NCI-H1694 (cell line): ENCODE data around the gene SELENOI.
"Not testable (repeated sequence)": the region's sequence is repeated elsewhere in the genome, so short reads cannot be mapped to it uniquely, and the experiment has no call there.

Experiments
- DNase-seq: peaks from one replicate; lab custom pipeline; 2025; lab: John Stamatoyannopoulos, UW

Gene SELENOI

DNA sequence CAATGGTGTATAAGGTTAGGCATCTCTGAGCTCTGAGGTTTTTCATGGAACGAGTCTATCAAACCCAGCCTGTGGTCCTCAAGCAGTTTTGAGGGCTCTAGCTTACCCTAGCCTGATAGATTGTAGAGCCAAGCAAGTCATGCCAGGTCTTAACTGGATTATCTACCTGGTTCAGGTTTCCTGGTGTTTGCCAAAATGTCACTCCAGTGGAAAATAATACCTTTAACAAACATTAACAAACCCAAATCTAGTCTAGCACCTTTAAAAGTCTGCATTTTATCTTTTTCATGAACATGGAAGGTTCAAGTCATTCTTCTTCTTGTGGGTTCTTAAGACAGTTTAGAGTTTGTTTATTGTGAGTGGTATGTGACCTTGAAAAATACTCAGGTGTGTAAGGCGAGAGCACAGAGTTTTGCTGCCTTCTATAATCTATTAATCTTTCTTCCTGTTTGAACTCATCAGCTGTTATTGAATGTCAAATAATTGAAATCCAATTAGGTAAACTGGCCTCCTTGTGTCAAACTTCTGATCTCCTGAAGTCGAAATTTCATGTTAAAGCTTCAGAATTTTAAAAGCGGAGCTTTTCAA lies 14.0 kb downstream of the SELENOI start:
- no peak for DNase-seq

- no peak for DNase-seq
Measured at GRCh38 chr2:26363323-26363722, 17.4 kb downstream of the SELENOI start.

- no peak for DNase-seq
Measured at GRCh38 chr2:26363958-26364357, 18.0 kb downstream of the SELENOI start.

DNA sequence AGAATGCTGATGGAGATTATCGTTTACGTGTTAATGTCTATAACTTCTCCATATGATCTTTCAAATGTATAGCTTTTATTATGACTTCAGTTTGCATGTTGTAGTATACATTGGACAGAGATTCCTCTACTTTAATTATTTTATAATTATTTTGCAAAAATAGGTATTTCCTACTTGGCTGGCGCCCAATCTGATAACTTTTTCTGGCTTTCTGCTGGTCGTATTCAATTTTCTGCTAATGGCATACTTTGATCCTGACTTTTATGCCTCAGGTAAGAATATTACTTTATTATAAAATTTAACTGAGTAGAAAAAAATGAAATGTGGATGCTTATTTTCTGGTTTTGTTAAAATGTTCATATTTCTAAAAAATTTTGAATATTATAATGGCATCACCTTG lies 18.7 kb downstream of the SELENOI start:
- DNase-seq, result no peak

GRCh38 chr2:26366957-26367356 lies 21.0 kb downstream of the SELENOI start:
- DNase-seq, result no peak

GRCh38 chr2:26369664-26370063 lies 23.7 kb downstream of the SELENOI start:
- not testable (repeated sequence) for DNase-seq

- DNase-seq, result not testable (repeated sequence)
Measured at GRCh38 chr2:26370909-26371308, 25.0 kb downstream of the SELENOI start.

- no peak for DNase-seq
Measured at GRCh38 chr2:26376799-26377198, 30.9 kb downstream of the SELENOI start.

DNA sequence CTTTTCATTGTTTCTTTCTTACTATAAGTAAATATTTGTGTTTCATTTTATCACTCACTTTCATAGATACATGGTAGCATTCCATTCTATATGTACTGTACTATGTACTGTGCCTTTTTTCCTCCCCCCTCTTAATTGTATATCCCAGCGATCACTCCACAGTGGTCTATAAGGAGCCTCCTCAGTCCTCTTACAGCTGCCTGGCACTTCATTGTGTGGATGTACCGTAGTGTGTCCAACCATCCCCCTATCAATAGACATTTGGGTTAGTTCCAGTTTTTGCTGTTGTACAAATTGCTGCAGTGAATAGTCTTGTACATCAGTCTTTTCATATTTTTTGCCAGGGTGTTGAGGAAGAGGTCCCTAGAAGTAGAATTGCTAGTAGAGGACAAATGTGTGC lies 34.3 kb downstream of the SELENOI start:
- no peak for DNase-seq

DNA sequence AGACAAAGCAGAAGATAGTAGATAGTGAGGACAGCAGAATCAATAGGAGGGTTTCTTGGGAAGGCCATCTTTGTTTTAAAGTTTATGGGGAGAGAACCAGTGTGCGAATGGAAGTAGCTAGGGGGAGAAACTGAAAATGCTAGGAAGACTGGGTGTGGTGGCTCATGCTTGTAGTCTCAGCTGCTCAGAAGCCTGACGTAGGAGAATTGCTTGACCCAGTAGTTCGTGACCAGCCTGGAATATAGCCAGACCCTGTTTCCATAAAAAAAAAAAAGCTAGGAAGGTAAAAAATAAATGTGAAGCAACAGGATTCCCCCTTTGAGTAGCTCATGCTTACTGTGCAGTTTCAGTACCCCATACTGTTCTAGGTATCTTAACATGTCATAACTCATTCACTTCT lies 36.6 kb downstream of the SELENOI start:
- no peak for DNase-seq

DNA sequence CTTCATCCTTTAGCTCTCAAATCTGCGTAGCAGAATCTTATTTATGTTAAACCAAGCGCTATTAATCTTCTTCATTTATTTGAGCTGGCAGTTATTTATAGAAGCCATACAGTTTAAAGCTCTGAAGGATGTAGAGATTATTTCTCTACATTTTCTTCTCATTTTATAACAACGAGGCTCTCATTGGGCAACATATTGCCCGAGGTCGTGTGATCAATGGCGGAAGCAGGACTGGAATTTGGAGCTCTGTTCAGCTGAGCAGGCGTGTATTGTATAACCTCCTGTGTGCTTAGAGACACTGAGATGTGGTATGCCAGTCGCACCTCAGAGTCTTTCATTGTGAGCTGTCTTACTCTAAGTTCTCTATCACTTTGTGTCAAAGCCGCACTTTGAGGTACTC lies 38.2 kb downstream of the SELENOI start:
- DNase-seq, result no peak

DNA sequence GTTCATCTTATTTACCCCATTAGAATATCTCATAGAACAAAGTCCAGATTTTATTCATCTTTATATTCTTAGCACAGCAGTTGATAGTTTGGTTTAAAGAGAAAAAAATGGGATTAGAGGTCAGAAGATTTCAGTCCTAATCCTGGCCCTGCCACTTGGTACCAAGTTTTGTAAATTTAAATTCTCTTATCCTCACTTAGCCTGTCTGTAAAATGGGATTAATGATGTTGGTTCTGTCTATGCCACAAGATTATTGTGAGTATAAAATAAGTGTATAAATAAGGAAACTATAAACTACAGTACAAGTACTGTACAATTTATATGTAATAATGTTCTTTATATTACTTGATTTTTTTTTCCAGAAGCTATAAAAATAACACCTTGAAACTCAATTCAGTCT lies 38.7 kb downstream of the SELENOI start:
- no peak for DNase-seq

GRCh38 chr2:26387189-26387588 lies 41.2 kb downstream of the SELENOI start:
- DNase-seq, result no peak

DNA sequence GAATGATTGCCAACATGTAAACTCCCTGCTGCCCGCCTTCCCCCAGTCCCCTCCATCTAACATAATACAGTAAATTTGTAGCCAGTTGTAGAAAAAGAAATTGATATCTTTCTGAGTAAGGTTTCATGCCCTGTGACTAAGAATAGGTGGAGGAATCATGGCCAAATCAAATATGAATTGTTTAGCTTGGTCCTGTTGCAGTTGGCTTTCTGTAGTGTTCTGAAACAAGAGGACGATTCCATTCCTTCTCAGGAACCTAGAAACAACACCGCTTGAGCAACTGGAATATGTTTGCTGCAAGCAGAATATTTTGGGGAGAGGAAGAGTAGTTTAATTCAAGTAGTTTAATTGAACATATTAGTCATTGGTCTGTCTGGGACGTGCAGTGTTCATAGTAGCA lies 48.8 kb downstream of the SELENOI start:
- no peak for DNase-seq

GRCh38 chr2:26395394-26395793 lies 49.5 kb downstream of the SELENOI start:
- no peak for DNase-seq

DNA sequence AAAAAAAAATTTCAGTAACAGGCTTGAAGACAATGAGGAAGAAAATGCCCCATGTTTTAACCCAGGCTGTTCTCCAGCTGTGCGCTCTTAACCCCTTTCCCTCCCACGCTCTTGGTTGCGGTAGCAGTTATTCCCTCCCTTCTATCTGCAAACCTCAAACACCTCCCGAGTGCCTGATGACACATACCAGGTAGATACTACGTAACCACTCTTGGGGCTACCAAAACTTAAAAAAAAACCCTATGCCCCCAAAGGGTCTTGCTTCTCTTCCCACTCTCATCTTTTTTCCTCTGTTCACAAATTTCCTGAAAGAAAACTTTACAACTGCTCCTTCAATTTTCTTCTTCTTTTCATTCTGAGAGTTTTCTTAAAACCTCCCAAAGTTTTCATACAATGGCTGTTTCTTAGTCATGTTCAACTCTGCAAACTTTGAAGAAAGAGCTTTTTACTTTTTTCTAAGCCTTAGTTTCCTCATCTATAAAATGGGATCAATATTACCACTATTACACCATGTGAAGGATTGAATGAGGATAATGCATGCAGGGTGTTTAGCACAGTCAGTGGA lies 50.9 kb downstream of the SELENOI start:
- DNase-seq, result no peak

GRCh38 chr2:26399771-26400376 lies 53.9 kb downstream of the SELENOI start:
- no peak for DNase-seq

DNA sequence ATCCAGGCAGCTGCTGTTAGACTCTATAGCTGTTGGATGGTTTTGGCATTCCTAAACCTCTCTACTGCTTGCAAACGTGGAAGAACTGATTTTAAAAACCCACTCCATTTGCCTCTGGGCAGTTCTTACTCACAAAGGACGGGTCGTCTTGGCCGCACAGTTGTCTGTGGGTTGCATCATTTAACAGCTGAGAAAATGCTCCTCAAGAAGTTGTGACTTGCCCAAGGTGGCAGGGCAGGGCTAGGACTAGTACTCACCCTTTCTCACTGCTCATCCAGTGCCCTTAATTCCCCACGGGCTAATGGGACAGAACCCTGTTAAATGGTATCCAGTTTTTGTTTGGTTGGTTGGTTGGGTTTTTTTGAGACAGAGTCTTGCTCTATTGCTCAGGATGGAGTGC lies 54.8 kb downstream of the SELENOI start:
- no peak for DNase-seq

- DNase-seq, result no peak
Measured at GRCh38 chr2:26401739-26402541, 56.0 kb downstream of the SELENOI start, which contains the start of gene DRC1. DRC1 (plus strand) TSS chr2:26401920; CDS start chr2:26401990, 70 bp downstream.

DNA sequence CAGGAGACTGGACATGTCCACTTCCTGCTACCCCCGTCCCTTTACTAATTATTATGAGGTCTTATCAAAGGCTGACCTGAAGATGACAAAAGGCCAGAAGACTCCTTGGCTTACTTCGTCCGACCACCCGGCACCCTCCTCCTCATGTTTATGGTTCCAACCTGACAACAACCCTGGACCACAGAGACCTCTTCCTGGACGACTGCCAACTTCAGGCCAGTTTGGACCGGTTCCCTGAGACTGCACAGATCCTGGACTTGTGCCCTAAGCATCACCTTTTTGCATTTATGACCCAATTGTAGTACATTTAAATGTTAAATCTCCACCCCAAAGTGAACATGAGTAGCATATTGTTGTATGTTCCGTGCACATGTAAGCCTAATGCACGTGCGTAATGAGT lies 61.6 kb downstream of the SELENOI start:
- no peak for DNase-seq

DNA sequence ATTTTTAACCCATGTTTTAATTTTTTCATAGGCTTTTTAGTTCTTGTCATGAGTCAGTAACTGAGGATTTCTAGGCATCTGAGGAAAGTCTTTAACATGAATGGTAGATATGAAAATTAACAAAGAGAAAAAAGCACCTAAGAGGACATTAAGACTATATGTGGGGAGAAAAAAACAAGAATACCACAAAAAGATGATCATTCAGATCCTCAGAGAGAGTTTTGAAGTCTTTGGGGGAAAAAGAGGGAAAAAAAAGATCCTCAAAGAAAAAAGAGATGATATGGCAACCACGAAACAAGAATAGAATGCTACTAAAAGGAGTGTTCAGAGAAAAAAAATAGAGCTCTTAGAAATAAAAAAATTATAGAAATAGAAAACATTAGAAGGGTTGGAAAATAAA lies 63.8 kb downstream of the SELENOI start:
- no peak for DNase-seq

GRCh38 chr2:26410764-26411243 lies 64.9 kb downstream of the SELENOI start:
- no peak for DNase-seq

GRCh38 chr2:26411419-26411818 lies 65.5 kb downstream of the SELENOI start:
- DNase-seq, result no peak
